Activated CD4-positive, alpha-beta T cell treated with anti-CD3 and anti-CD28 coated beads, Interleukin-2, amount 50 U/mL, for 48 hours (primary cell): ENCODE measurements around the gene GBE1.
"Not testable (repeated sequence)": the region's sequence is repeated elsewhere in the genome, so short reads cannot be mapped to it uniquely, and the experiment has no call there.

Source experiments
- DNase-seq, 2 experiments: peaks; one replicate each; pipeline ENCODE4 v3.0.0-alpha.2; 2020

Gene GBE1

GRCh38 chr3:81760924-81761903, at the start of gene GBE1:
GBE1 (minus strand) TSS chr3:81761645; CDS start chr3:81761517, 128 bp downstream.
- peak; percentile 86 to 91 for DNase-seq

- DNase-seq: no peak
Observed at GRCh38 chr3:81808900-81809299, 47.5 kb upstream of the GBE1 start.

GRCh38 chr3:81799403-81799802, 38.0 kb upstream of the GBE1 start:
- DNase-seq: no peak

DNA sequence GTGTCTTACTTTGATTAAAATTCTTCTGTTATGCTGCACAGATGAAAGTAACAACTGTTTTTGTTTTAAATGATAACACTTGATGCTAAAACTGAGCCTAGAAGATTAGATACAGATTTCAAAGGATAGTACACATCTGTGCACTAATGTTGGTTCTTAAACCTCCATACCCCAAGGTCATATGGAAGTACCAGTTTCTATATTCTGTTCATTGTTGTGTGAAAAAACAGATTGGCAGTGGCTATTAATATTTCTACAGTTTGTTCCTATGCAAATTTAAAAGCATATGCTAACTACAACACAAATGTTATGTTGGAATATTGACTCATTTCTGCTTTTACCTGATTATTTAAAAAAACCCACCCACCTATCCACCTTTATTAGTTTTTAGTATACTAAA, 32.0 kb upstream of the GBE1 start:
- no peak for DNase-seq

GRCh38 chr3:81790117-81790516, 28.7 kb upstream of the GBE1 start:
- no peak for DNase-seq

DNA sequence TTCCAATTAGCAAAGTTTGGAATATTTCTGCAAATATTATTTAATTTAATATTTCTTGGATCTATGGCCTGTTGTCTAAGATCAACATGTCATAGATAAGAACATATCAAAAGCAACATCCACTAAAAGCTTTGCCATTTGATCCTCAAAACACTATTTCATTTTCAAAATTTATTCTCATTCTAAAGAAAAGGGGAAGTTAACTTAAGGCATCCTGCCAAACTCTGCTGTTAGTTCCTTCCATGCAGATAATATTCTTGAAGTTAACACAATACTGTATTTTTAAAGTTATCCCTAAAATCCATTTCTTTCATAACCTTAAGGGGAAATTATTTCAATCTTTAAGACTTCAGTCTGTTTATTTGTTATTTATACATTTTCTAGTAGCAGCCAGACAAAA, 28.2 kb upstream of the GBE1 start:
- no peak for DNase-seq

DNA sequence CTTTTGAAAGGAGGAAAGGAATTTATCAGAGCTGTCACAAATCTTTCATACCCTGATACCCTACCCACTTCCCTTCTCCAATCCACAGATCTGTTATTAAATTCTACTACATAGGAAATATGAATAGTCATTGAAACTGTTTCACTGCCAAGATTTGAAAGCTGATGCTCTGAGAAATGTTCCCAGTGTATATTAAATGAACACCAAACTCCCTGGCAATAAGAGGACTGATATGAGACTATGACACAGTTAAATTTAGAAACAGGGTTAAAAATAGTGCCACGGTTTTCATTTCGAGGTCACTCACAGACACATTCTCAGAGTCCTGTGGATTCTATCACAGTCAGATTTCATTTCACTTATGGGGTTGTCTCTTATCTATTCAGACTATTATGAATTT, 27.2 kb upstream of the GBE1 start:
- no peak for DNase-seq

GRCh38 chr3:81788044-81788443, 26.6 kb upstream of the GBE1 start:
- DNase-seq: no peak

DNA sequence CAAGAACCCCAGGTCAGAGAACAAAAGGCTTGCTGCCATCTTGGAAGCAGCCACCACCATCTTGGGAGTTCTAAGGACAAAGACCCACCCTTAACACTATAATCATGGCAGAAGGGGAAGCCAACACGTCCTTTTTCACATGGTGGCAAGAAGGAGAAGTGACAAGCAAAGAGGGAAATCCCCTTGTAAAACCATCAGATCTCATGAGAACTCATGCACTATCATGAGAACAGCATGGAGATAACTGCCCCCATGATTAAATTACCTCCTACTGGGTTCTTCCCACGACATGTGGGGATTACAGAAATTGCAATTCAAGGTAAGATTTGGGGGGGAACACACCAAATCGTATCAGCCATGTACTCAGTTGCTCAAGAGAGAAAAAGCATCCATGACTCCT, 21.1 kb upstream of the GBE1 start:
- no peak for DNase-seq

GRCh38 chr3:81778678-81779182, 17.3 kb upstream of the GBE1 start:
- DNase-seq: no peak

DNA sequence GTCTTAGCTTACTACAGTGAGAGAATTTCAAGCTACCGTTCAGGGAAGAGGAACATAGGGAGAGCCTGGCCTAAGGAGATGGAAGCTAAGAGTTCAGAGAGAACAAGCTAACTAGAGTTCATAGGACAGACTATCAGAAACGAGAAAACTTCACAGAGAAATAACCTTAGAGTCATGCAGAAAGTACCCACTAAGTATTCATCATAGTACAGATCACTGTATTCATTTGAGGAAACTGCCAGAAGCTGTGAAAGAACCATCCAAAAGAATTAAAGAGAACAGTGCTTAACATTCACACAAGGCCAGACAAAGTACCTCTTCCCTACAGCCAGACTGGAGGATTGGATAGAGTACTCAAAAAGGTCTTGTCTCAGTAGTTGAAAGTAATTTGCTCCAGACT, 15.2 kb upstream of the GBE1 start:
- DNase-seq: no peak

DNA sequence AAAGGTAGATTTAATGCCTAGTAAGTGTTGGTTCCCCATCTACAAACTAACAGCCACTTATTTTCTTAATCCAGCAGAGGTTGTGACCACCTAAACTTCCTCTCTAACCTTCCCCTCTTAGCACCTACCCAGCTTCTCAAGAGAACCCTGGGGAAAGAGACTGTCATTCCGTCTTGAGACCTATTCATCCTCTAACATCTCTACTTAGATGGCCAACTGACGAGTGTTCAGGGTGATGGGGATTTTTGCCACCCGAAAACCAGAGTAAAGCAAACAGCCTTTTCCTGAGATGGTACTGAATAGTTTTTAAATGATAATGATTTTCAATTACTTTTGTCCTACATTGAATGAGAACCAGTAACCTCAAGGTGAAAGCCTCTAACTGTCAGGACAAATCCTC, 9.3 kb upstream of the GBE1 start:
- no peak for DNase-seq

DNA sequence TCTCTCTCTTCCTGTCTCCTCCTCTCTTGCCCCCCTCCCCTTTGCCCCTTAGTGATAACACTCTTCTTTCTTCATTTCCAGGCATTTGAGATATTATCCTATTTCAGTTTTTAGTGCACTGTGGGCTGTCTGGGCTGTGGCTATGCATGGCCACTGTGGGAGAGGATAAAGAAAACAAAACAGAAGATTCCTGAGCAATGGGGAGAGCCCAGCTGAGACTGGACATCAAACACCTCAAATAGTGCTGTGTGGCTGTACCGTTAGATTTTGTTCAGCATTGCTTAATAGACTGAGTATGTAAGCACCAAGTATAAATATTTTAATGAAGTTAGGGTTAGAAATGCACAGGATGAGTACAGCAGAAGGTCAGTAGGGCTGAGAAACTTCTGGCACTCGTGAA, 7.9 kb upstream of the GBE1 start:
- DNase-seq: no peak

- not testable (repeated sequence) for DNase-seq
Observed at GRCh38 chr3:81767250-81767859, 5.9 kb upstream of the GBE1 start.

- no peak for DNase-seq
Observed at GRCh38 chr3:81765400-81765799, 4.0 kb upstream of the GBE1 start.

DNA sequence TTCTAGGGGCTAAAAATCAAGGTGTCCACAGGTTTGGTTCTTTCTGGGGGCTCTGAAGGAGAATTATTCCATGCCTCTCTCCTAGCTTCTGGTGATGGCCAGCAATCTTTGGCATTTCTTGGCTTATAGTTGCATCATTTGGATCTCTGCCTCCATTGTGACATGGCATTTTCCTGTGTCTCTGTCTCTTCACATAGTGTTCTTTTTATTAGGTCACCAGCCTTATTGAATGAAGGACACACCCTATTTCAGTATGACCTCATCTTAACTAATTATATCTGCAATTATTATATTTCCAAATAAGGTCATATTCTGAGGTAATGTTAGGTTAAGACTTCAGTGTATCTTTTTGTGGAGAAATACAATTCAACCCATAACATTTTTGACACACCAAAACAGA, 3.2 kb upstream of the GBE1 start:
- no peak for DNase-seq

GRCh38 chr3:81764002-81764401, 2.6 kb upstream of the GBE1 start:
- DNase-seq: no peak

- DNase-seq: no peak
Observed at GRCh38 chr3:81763001-81763400, 1.6 kb upstream of the GBE1 start.

DNA sequence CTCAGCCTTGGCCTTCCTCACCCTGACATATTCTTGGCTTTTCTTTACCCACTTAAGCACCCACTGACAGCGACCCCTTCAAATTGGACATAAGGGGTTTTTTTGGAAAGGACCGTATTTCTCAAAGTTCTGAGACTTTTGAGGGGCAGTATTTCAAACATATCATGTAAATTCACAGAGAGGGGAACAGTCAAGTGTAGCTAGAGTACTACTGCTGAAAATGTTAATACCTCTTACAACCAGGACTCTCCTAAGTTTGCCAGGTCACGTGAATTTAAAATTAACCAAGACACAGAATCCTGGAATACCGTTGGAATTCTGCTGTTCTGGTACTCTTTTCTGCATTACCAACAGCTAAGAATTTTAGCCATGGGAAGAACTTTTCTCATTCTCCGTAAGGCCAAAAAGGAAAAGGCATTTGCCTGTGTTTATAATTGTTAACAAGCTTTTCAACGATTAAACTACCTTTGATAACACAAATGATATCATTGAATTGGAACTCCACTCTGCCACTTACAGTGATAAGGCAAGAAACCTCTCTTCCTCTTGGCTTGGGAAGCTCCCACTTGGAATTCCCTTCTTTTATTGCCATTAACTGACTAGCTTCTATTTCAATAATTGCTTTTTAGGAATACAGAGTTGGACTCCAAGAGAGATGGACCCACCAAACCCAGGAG, 597 bp upstream of the GBE1 start:
- no peak for DNase-seq

DNA sequence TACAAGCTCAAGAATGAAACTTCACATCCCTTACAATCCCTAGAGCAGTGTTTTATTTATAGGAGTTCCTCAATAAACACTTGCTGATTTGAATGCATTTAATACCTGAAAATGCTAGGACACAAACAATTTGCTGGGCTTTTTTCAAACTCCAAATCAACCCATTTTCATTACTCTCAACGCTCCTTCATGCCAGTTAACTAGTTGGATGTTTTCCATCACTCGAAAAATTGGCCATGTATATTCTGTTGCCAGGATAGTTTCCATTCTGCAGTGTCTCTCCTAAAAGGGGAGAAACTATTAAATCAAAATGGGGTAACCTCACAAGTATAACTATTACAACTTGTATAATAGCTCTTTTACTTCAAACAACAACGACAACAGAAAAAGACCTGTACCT, 1.2 kb downstream of the GBE1 start:
- no peak for DNase-seq

DNA sequence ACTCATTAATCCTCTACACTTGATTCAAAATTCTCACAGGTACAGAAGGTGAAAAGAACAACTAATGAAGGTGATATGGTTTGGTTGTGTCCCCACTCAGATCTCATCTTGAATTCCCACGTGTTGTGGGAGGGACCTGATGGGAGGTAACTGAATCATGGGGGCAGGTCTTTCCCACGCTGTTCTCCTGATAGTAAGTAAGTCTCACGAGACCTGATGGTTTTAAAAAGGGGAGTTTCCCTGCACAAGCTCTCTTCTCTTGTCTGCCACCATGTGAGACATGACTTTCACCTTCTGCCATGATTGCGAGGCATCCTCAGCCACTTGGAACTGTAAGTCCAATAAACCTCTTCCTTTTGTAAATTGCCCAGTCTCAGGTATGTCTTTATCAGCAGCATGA, 2.7 kb downstream of the GBE1 start:
- not testable (repeated sequence) for DNase-seq

GRCh38 chr3:81758275-81758674, 3.2 kb downstream of the GBE1 start:
- DNase-seq: no peak

DNA sequence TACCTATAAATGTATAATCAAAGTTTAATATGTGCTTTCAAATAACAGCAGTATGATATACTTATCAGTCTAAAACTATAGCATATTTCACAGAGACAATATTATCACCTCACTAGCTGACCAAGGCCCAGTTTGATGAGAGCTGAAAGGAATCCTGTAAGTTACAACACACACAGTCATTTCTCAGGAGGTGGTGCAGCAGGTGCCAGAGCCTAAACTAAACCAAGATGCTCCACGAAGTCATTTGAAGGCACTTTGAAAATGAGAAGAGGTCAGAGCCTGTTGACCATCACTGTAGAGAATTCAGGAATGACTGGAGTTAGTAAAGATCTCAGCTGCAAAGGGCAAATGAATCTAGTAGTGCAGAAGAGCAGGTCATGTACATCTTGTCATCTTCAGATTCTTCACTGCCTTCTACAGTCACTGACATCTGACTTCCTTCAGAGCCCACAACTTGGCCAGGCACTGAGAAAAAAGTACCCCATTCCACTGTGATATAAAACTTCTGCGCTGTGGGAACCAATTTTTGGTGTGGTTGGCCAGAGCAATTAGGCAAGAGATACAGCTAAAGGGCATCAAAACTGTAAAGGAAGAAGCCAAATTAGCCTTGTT, 7.9 kb downstream of the GBE1 start:
- DNase-seq: no peak
